Skeletal muscle cell (primary cell): ENCODE data around the gene CDKN2AIPNL.
A peak's percentile ranks its signal among the peaks of the same experiment; 100 is the strongest.

ENCODE experiments used
- DNase-seq: peaks from one replicate; pipeline ENCODE4 v3.0.0-alpha.2; 2010; ENCODE audit warnings: low read depth
- H3K4me3 ChIP-seq: 2 replicates; pipeline ENCODE4 v1.5.1; 2011; ENCODE audit warnings: low read depth, mild to moderate bottlenecking, control low read depth, low read length, moderate library complexity

Gene CDKN2AIPNL

GRCh38 chr5:134411546-134412266, at the start of gene CDKN2AIPNL:
CDKN2AIPNL (minus strand) TSS chr5:134411881; CDS start chr5:134411854, 27 bp downstream.
- peak within 1 kb of the TSS; percentile 92 for H3K4me3 ChIP-seq

GRCh38 chr5:134460551-134460950, 48.9 kb upstream of the CDKN2AIPNL start:
- DNase-seq: no peak
- no peak overlapping the region for H3K4me3 ChIP-seq

More at GRCh38 chr5:134411546-134412266, at the start of gene CDKN2AIPNL:
- peak; percentile 53 for DNase-seq

- DNase-seq: no peak
These were observed 47.8 kb upstream of the CDKN2AIPNL start for GRCh38 chr5:134459491-134459890.

GRCh38 chr5:134459010-134459403, 47.3 kb upstream of the CDKN2AIPNL start:
- DNase-seq: no peak
- no peak overlapping the region for H3K4me3 ChIP-seq

More at GRCh38 chr5:134459491-134459890, 47.8 kb upstream of the CDKN2AIPNL start:
- no peak overlapping the region for H3K4me3 ChIP-seq

- H3K4me3 ChIP-seq: no peak overlapping the region
These were observed 46.7 kb upstream of the CDKN2AIPNL start for GRCh38 chr5:134458234-134459009.

GRCh38 chr5:134457801-134458200, 46.1 kb upstream of the CDKN2AIPNL start:
- H3K4me3 ChIP-seq: no peak overlapping the region
- DNase-seq: no peak

More at GRCh38 chr5:134458234-134459009, 46.7 kb upstream of the CDKN2AIPNL start:
- DNase-seq: peak; percentile 72

- DNase-seq: no peak
- H3K4me3 ChIP-seq: no peak overlapping the region
These were observed 45.1 kb upstream of the CDKN2AIPNL start for GRCh38 chr5:134456825-134457224.

- no peak overlapping the region for H3K4me3 ChIP-seq
- no peak for DNase-seq
These were observed 43.8 kb upstream of the CDKN2AIPNL start for GRCh38 chr5:134455466-134455865.

- H3K4me3 ChIP-seq: no peak overlapping the region
- DNase-seq: no peak
These were observed 41.3 kb upstream of the CDKN2AIPNL start for GRCh38 chr5:134453016-134453415.

GRCh38 chr5:134451936-134452505, 40.3 kb upstream of the CDKN2AIPNL start:
- DNase-seq: peak; percentile 62
- H3K4me3 ChIP-seq: no peak overlapping the region

- H3K4me3 ChIP-seq: no peak overlapping the region
- no peak for DNase-seq
These were observed 39.7 kb upstream of the CDKN2AIPNL start for GRCh38 chr5:134451225-134451935.

- no peak for DNase-seq
- H3K4me3 ChIP-seq: no peak overlapping the region
These were observed 38.7 kb upstream of the CDKN2AIPNL start for GRCh38 chr5:134450374-134450773.

GRCh38 chr5:134449167-134449566, 37.5 kb upstream of the CDKN2AIPNL start:
- no peak overlapping the region for H3K4me3 ChIP-seq
- no peak for DNase-seq

GRCh38 chr5:134447815-134448520, 36.3 kb upstream of the CDKN2AIPNL start:
- DNase-seq: no peak
- no peak overlapping the region for H3K4me3 ChIP-seq

- H3K4me3 ChIP-seq: no peak overlapping the region
- no peak for DNase-seq
These were observed 35.3 kb upstream of the CDKN2AIPNL start for GRCh38 chr5:134446938-134447337.

GRCh38 chr5:134445856-134446818, 34.5 kb upstream of the CDKN2AIPNL start:
- no peak for DNase-seq
- H3K4me3 ChIP-seq: no peak overlapping the region

GRCh38 chr5:134444941-134445471, 33.3 kb upstream of the CDKN2AIPNL start:
- no peak for DNase-seq
- H3K4me3 ChIP-seq: no peak overlapping the region
